A673 (cell line): ENCODE results near the gene PHF10. TPM values are rescaled to one million over a fixed set of nuclear protein-coding genes. Genes with fewer than 3 reads are reported as not detected.
"Not testable (repeated sequence)": the region's sequence is repeated elsewhere in the genome, so short reads cannot be mapped to it uniquely, and the experiment has no call there.

Experiments
- BruUV-seq: library from RNA; stranded (reverse); fragments of 400-500 nt; replicated peaks from 2 replicates; lab custom pipeline; 2021; lab: Mats Ljungman, UMichigan
- CTCF ChIA-PET: fragments of 300-600 bp; sonication (Branson Sonifier 250); formaldehyde crosslinking; loops from one replicate; lab custom pipeline; 2022; ENCODE audit warnings: antibody characterized with exemption; lab: Charles Lee
- POLR2A ChIA-PET: fragments of 300-600 bp; sonication (Branson Sonifier 250); formaldehyde crosslinking; loops from one replicate; lab custom pipeline; 2022; ENCODE audit warnings: antibody characterized with exemption; ENCODE audit not compliant: low non-redundant PET; lab: Charles Lee
- DNase-seq: peaks from one replicate; pipeline ENCODE4 v3.0.0-alpha.2; 2015; ENCODE audit warnings: low spot score
- H3K27ac ChIP-seq: fragments of 200-600 bp; sonication (generic); 2 replicates; pipeline ENCODE4 v1.5.1; 2016; ENCODE audit warnings: mixed run types, low read depth, mild to moderate bottlenecking, mixed read lengths, antibody characterized with exemption, low read length; ENCODE audit not compliant: poor library complexity, severe bottlenecking
- H3K27me3 ChIP-seq: fragments of 200-600 bp; sonication (generic); replicated peaks from 2 replicates; pipeline ENCODE4 v1.6.1; 2017; ENCODE audit warnings: mixed run types, low read depth, mild to moderate bottlenecking, mixed read lengths, antibody characterized with exemption, low read length; ENCODE audit not compliant: insufficient read depth, poor library complexity
- H3K36me3 ChIP-seq: fragments of 200-600 bp; sonication (generic); 2 replicates; pipeline ENCODE4 v1.6.1; 2016; ENCODE audit warnings: mixed run types, mild to moderate bottlenecking, mixed read lengths, antibody characterized with exemption, low read length; ENCODE audit not compliant: insufficient read depth, poor library complexity, severe bottlenecking
- H3K4me1 ChIP-seq: fragments of 200-600 bp; sonication (generic); 2 replicates; pipeline ENCODE4 v1.6.1; 2017; ENCODE audit warnings: mixed run types, mild to moderate bottlenecking, mixed read lengths, antibody characterized with exemption, low read length; ENCODE audit not compliant: insufficient read depth, poor library complexity, severe bottlenecking
- H3K4me3 ChIP-seq: fragments of 200-600 bp; sonication (generic); 2 replicates; pipeline ENCODE4 v1.5.1; 2016; ENCODE audit warnings: low read depth, mixed run types, mild to moderate bottlenecking, mixed read lengths, low read length; ENCODE audit not compliant: poor library complexity, severe bottlenecking
- H3K9me3 ChIP-seq: fragments of 200-600 bp; sonication (generic); 2 replicates; pipeline ENCODE4 v1.6.1; 2016; ENCODE audit warnings: mixed run types, low read depth, mild to moderate bottlenecking, mixed read lengths, antibody characterized with exemption, low read length; ENCODE audit not compliant: poor library complexity, severe bottlenecking
- CTCF ChIP-seq: fragments of 300-800, 200-600 bp; sonication (generic); conservative IDR thresholded peaks from 2 replicates; pipeline ENCODE4 v1.5.1; 2017; ENCODE audit warnings: low read depth, mild to moderate bottlenecking, antibody characterized with exemption, low read length, moderate library complexity, mixed read lengths
- EZH2 ChIP-seq: fragments of 200-600 bp; sonication (generic); IDR thresholded peaks from 2 replicates; pipeline ENCODE4 v1.6.1; 2017; ENCODE audit warnings: borderline replicate concordance, low read depth, mild to moderate bottlenecking, mixed read lengths, antibody characterized with exemption, low read length; ENCODE audit not compliant: poor library complexity, severe bottlenecking
- intact Hi-C: fragments of 100-400 bp; cut with micrococcal nuclease; formaldehyde crosslinking; loops from one replicate; pipeline ENCODE4 v1.10.0; 2022; ENCODE audit not compliant: unreplicated experiment
- total RNA-seq: library from RNA; stranded (reverse); gene quantifications from 2 replicates; pipeline ENCODE4 v1.2.3, GENCODE V29; 2021

The PHF10 gene
- total RNA-seq, 1 experiment from 2014 or later, result 61.4 TPM

DNA sequence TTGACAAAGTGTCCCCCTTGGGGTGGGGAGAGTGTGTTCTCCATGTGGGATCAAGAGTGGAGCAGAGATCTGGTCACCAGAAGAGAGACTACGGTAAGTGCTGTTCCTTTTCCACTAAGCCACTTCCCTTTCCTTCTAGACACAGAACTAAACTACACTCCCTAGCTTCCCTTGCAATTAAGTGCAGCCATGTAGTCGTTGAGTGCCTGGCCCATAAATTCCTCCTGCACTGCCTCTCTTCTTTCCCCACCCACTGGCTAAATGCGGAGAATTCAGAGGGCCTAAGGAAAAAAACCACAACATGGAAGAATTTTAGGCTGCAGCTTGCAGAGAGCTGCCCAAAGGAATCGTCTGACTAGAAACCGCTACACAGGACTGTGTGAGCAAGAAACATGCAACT is 24.0 kb downstream of the PHF10 start:
- H3K36me3 ChIP-seq, result peaks cover 25% of the 10 kb centered on the region
- no peaks in the 10 kb centered on the region for H3K27me3 ChIP-seq
- no peaks in the 10 kb centered on the region for H3K9me3 ChIP-seq
- peak overlapping the region; percentile 92 for H3K4me3 ChIP-seq
- intact Hi-C loops, result no loop called here
- peaks cover 27% of the 10 kb centered on the region for H3K4me1 ChIP-seq
- peak overlapping the region; percentile 27 for H3K27ac ChIP-seq
- no peak for TF ChIP-seq EZH2
- ChIA-PET CTCF (no interaction called here), POLR2A (no interaction called here)
- BruUV-seq, result no TSS peak
- peak; percentile 15 for DNase-seq

DNA sequence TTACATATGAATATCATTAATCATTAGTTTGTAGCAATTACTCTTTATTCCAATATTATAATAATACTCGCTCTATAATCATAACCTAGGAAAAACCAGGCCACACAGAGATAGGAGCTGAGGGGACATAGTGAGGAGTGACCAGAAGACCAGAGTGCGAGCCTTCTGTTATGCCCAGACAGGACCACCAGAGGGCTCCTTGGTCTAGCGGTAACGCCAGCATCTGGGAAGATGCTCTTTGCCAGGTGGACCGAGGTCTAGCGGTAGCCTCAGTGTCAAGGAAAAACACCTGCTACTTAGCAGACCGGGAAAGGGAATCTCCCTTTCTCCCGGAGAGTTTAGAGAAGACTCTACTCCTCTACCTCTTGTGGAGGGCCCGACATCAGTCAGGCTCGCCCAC is 27.2 kb downstream of the PHF10 start:
- intact Hi-C loops, result not testable (repeated sequence)

GRCh38 chr6:169695131-169695530 is 29.2 kb downstream of the PHF10 start:
- H3K27ac ChIP-seq, result no peak overlapping the region
- intact Hi-C loops, result no loop called here
- ChIA-PET CTCF (interaction anchor here (0.6 kb wide), 1 partner anchor 10 kb away, joined by 6 read pairs; no protein-coding TSS in a partner anchor), POLR2A (no interaction called here)
- no TSS peak for BruUV-seq
- no peaks in the 10 kb centered on the region for H3K27me3 ChIP-seq
- no peak for DNase-seq
- no peaks in the 10 kb centered on the region for H3K9me3 ChIP-seq
- no peaks in the 10 kb centered on the region for H3K36me3 ChIP-seq
- TF ChIP-seq EZH2 (no peak), CTCF (no peak)
- peaks cover under 1% of the 10 kb centered on the region for H3K4me1 ChIP-seq
- H3K4me3 ChIP-seq, result no peak overlapping the region

More for the DNA sequence above, 27.2 kb downstream of the PHF10 start:
- H3K4me3 ChIP-seq, H3K4me1 ChIP-seq, CTCF ChIA-PET, BruUV-seq, H3K9me3 ChIP-seq, H3K27me3 ChIP-seq, H3K36me3 ChIP-seq, DNase-seq, H3K27ac ChIP-seq, POLR2A ChIA-PET: not testable (repeated sequence)
- TF ChIP-seq CTCF, result peak; percentile 47

DNA sequence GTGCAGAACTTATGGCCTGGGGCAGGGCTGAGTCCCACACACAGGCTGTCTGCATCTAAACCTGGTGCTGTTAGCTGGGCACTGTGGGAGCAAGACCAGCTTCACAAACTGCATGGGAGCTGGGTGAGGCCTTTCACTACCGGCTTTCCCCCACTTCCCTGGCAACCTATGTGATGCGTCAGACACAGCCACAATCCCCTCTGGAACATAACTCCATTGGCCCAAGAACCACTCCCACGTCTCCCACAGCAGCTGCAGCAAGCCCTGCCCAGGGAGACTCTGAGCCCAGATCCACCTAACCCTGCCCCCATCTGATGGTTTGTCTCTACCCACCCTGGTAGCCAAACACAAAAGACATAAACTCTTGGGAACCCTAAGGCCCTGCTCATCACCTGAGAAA is 31.8 kb downstream of the PHF10 start:
- H3K27ac ChIP-seq, result no peak overlapping the region
- CTCF ChIA-PET, result no interaction called here
- H3K9me3 ChIP-seq, result no peaks in the 10 kb centered on the region
- no peak for DNase-seq
- intact Hi-C loops, result no loop called here
- BruUV-seq, result no TSS peak
- H3K27me3 ChIP-seq, result no peaks in the 10 kb centered on the region
- POLR2A ChIA-PET, result no interaction called here
- H3K36me3 ChIP-seq, result peaks cover 3% of the 10 kb centered on the region
- no peak overlapping the region for H3K4me3 ChIP-seq
- H3K4me1 ChIP-seq, result no peaks in the 10 kb centered on the region
- no peak for TF ChIP-seq EZH2
- no peak for TF ChIP-seq CTCF
